ENCODE results near the gene PROS1.

DNA sequence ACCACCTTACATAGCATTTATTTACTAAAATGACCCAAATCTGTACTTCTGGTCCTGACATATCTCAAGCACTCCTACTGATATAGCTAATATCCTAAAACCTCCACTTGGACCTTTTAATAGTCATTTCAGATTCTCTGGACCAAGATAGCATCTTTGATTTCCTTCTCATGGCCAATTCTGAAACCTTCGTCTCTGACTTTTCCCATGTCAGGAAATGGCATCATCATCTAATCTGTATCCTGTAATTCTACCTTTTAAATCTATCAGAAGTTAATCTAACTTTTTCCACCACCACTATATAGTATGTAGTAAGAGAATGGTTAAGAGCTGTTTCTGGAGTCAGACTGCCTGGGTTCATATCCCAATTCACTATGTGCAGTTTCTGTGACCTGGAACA, 38.5 kb upstream of the PROS1 start:
- TF ChIP-seq, protein P1, sequence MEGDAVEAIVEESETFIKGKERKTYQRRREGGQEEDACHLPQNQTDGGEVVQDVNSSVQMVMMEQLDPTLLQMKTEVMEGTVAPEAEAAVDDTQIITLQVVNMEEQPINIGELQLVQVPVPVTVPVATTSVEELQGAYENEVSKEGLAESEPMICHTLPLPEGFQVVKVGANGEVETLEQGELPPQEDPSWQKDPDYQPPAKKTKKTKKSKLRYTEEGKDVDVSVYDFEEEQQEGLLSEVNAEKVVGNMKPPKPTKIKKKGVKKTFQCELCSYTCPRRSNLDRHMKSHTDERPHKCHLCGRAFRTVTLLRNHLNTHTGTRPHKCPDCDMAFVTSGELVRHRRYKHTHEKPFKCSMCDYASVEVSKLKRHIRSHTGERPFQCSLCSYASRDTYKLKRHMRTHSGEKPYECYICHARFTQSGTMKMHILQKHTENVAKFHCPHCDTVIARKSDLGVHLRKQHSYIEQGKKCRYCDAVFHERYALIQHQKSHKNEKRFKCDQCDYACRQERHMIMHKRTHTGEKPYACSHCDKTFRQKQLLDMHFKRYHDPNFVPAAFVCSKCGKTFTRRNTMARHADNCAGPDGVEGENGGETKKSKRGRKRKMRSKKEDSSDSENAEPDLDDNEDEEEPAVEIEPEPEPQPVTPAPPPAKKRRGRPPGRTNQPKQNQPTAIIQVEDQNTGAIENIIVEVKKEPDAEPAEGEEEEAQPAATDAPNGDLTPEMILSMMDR (IDR thresholded peaks at IDR 0.05), result no peak
- no peak for TF ChIP-seq POLR2A (IDR thresholded peaks at IDR 0.05)
